CD14-positive monocyte (primary cell): Measurements from ENCODE around the gene BACH2. TPM values are rescaled to one million over a fixed set of nuclear protein-coding genes. Genes with fewer than 3 reads are reported as not detected.

Source experiments
- DNase-seq, 3 donors: peaks; one replicate each; pipeline ENCODE4 v3.0.0-alpha.2; 2011 to 2022
- H2AFZ ChIP-seq: 2 replicates; pipeline ENCODE4 v1.6.0; 2012; ENCODE audit warnings: mild to moderate bottlenecking, low read depth, low read length, inconsistent platforms; ENCODE audit not compliant: insufficient read depth, poor library complexity, severe bottlenecking
- H3K27ac ChIP-seq, 2 donors: 1 replicate in 1 of 2; 2 replicates in 1 of 2; pipeline ENCODE4 v1.5.1; 2012 to 2013; ENCODE audit warnings: low read length in 2 of 2, control low read depth in 1 of 2, inconsistent platforms in 1 of 2, low read depth in 1 of 2, mild to moderate bottlenecking in 1 of 2
- H3K27me3 ChIP-seq, 2 donors: one replicate each; pipeline versions ENCODE4 v1.6.0 to v1.6.1; 2011 to 2013; ENCODE audit warnings: low read length in 2 of 2; ENCODE audit not compliant: control insufficient read depth in 2 of 2, insufficient read depth in 2 of 2
- H3K36me3 ChIP-seq, 2 donors: replicated peaks in 1 of 2; 1 replicate in 1 of 2; 2 replicates in 1 of 2; pipeline versions ENCODE4 v1.5.1 to v1.6.1; 2012 to 2013; ENCODE audit warnings: low read length in 2 of 2, control low read depth in 1 of 2, inconsistent platforms in 1 of 2, mild to moderate bottlenecking in 1 of 2; ENCODE audit not compliant: insufficient read depth in 2 of 2, control insufficient read depth in 1 of 2
- H3K4me1 ChIP-seq, 2 donors: 1 replicate in 1 of 2; 2 replicates in 1 of 2; pipeline versions ENCODE4 v1.5.1 to v1.6.1; 2012 to 2013; ENCODE audit warnings: low read length in 2 of 2, control low read depth in 1 of 2, inconsistent platforms in 1 of 2, mild to moderate bottlenecking in 1 of 2, moderate library complexity in 1 of 2; ENCODE audit not compliant: insufficient read depth in 2 of 2, control insufficient read depth in 1 of 2
- H3K4me2 ChIP-seq: replicated peaks from 2 replicates; pipeline ENCODE3; 2012; ENCODE audit warnings: low read length, moderate library complexity, mild to moderate bottlenecking; ENCODE audit not compliant: poor library complexity, severe bottlenecking; ENCODE audit errors: extremely low read depth
- H3K4me3 ChIP-seq, 3 experiments: fragments of 200-600 bp in 1 of 3; sonication (generic) in 1 of 3; replicated peaks in 1 of 3; 1 replicate in 2 of 3; 2 replicates in 1 of 3; pipeline ENCODE4 v1.5.1; 2011 to 2013; ENCODE audit warnings: low read length in 3 of 3, mild to moderate bottlenecking in 3 of 3, control low read depth in 2 of 3, low read depth in 2 of 3, inconsistent platforms in 1 of 3, moderate library complexity in 1 of 3
- H3K79me2 ChIP-seq: 2 replicates; pipeline ENCODE4 v1.6.0; 2012; ENCODE audit warnings: mild to moderate bottlenecking, control low read depth, inconsistent platforms, low read length, moderate library complexity; ENCODE audit not compliant: insufficient read depth
- H3K9ac ChIP-seq: 2 replicates; pipeline ENCODE4 v1.6.0; 2017; ENCODE audit warnings: low read length, mild to moderate bottlenecking; ENCODE audit not compliant: insufficient read depth, poor library complexity, severe bottlenecking
- H3K9me3 ChIP-seq, 2 donors: replicated peaks in 1 of 2; 1 replicate in 1 of 2; 2 replicates in 1 of 2; pipeline versions ENCODE4 v1.5.1 to v1.6.1; 2012 to 2013; ENCODE audit warnings: low read length in 2 of 2, control low read depth in 1 of 2; ENCODE audit not compliant: control insufficient read depth in 1 of 2, insufficient read depth in 1 of 2
- H4K20me1 ChIP-seq: 2 replicates; pipeline ENCODE4 v1.6.0; 2012; ENCODE audit warnings: mild to moderate bottlenecking, low read length, control low read depth, moderate library complexity; ENCODE audit not compliant: insufficient read depth
- H3K27ac Mint-ChIP-seq, 7 donors: one replicate each; pipeline ENCODE4 v1.8.0; 2020; ENCODE audit warnings: mild to moderate bottlenecking in 7 of 7, mixed read lengths in 7 of 7, moderate library complexity in 6 of 7, inconsistent platforms in 2 of 7
- H3K27me3 Mint-ChIP-seq, 3 donors: one replicate each; pipeline ENCODE4 v1.8.0; 2021 to 2022; ENCODE audit warnings: low read depth in 3 of 3, mild to moderate bottlenecking in 3 of 3, mixed read lengths in 3 of 3, moderate library complexity in 3 of 3, inconsistent platforms in 1 of 3
- H3K36me3 Mint-ChIP-seq, 2 donors: one replicate each; pipeline ENCODE4 v1.8.0; 2020; ENCODE audit warnings: mixed read lengths in 2 of 2, inconsistent platforms in 1 of 2, mild to moderate bottlenecking in 1 of 2
- H3K4me1 Mint-ChIP-seq: one replicate; pipeline ENCODE4 v1.8.0; 2020; ENCODE audit warnings: mild to moderate bottlenecking, mixed read lengths
- H3K4me3 Mint-ChIP-seq, 2 donors: one replicate each; pipeline ENCODE4 v1.8.0; 2020; ENCODE audit warnings: mild to moderate bottlenecking in 2 of 2, mixed read lengths in 2 of 2, moderate library complexity in 1 of 2
- H3K9me3 Mint-ChIP-seq, 7 donors: one replicate each; pipeline ENCODE4 v1.8.0; 2020 to 2022; ENCODE audit warnings: mixed read lengths in 7 of 7, mild to moderate bottlenecking in 6 of 7, moderate library complexity in 6 of 7, inconsistent platforms in 2 of 7
- CTCF ChIP-seq: fragments of 200-600 bp; IDR thresholded peaks from one replicate; pipeline ENCODE4 v1.8.0; 2022; ENCODE audit warnings: antibody characterized with exemption, mild to moderate bottlenecking
- WGBS: methylation state at CpG from one replicate; pipeline ENCODE4 v1.1.5; 2013; ENCODE audit warnings: missing lambda C conversion rate; ENCODE audit not compliant: insufficient coverage; 5-methylcytosine and 5-hydroxymethylcytosine counted together
- intact Hi-C, 2 donors: fragments of 100-400 bp; cut with micrococcal nuclease; formaldehyde crosslinking; loops; one replicate each; pipeline versions ENCODE4 v1.15.0 to v1.15.1; 2023
- polyA plus RNA-seq, 3 donors: library from polyadenylated mRNA; depleted of rRNA in 1 of 3; unstranded in 2 of 3; stranded (reverse) in 1 of 3; fragments of 300-500 nt in 2 of 3; fragments of >200 nt in 1 of 3; fragmentation: Illumina TruSeq in 2 of 3; gene quantifications; 1 replicate in 2 of 3; 2 replicates in 1 of 3; pipeline ENCODE4 v1.2.3, GENCODE V29; 2012 to 2021

The BACH2 gene
- polyA plus RNA-seq, 3 donors, result 0.04 to 0.09 (median 0.05) TPM

GRCh38 chr6:89888138-89888514, 408.5 kb downstream of the BACH2 start:
- peaks cover 0 to 8% of the 10 kb centered on the region in 2 donors for H3K9me3 ChIP-seq
- DNase-seq, result no peak
- WGBS, result 100% methylated on average over 1 of the region's 7 CpGs
- no peaks in the 10 kb centered on the region for H3K79me2 ChIP-seq
- intact Hi-C loops, result no loop called here
- H3K27ac ChIP-seq, result no peak overlapping the region
- Mint-ChIP-seq H3K27ac (no peak overlapping the region), H3K9me3 (peaks cover 4 to 26% (median 12%) of the 10 kb centered on the region in 7 donors), H3K4me1 (peaks cover 4% of the 10 kb centered on the region), H3K27me3 (peaks cover 36 to 54% (median 45%) of the 10 kb centered on the region in 3 donors), H3K4me3 (peak overlapping the region in 1 of 2 donors; percentile 30), H3K36me3 (no peaks in the 10 kb centered on the region)
- no peaks in the 10 kb centered on the region for H4K20me1 ChIP-seq
- H3K4me1 ChIP-seq, result peaks cover 0 to 7% of the 10 kb centered on the region in 2 donors
- H3K27me3 ChIP-seq, result peaks cover 4 to 37% of the 10 kb centered on the region in 2 donors
- no peak for TF ChIP-seq CTCF
- H3K9ac ChIP-seq, result no peak overlapping the region
- peak overlapping the region; percentile 18 for H3K4me2 ChIP-seq
- no peaks in the 10 kb centered on the region for H3K36me3 ChIP-seq
- no peak overlapping the region for H3K4me3 ChIP-seq
- no peak overlapping the region for H2AFZ ChIP-seq

GRCh38 chr6:89887452-89888137, 409.0 kb downstream of the BACH2 start:
- WGBS, result 26% methylated on average over 42 of the region's 43 CpGs
- Histone ChIP-seq H2AFZ (no peak overlapping the region), H3K9ac (no peak overlapping the region), H3K9me3 (peaks cover 0 to 8% of the 10 kb centered on the region in 2 donors), H3K27ac (no peak overlapping the region), H4K20me1 (no peaks in the 10 kb centered on the region), H3K4me3 (no peak overlapping the region), H3K4me2 (peak overlapping the region; percentile 18), H3K36me3 (no peaks in the 10 kb centered on the region), H3K27me3 (peaks cover 4 to 37% of the 10 kb centered on the region in 2 donors), H3K4me1 (peaks cover 0 to 7% of the 10 kb centered on the region in 2 donors), H3K79me2 (no peaks in the 10 kb centered on the region)
- Mint-ChIP-seq H3K27ac (no peak overlapping the region), H3K36me3 (no peaks in the 10 kb centered on the region), H3K9me3 (peaks cover 4 to 21% (median 12%) of the 10 kb centered on the region in 7 donors), H3K4me3 (peak overlapping the region in 1 of 2 donors; percentile 65), H3K4me1 (peaks cover 4% of the 10 kb centered on the region), H3K27me3 (peaks cover 34 to 49% (median 40%) of the 10 kb centered on the region in 3 donors)
- no peak for TF ChIP-seq CTCF
- intact Hi-C loops, result no loop called here
- DNase-seq, result no peak
